ENCODE measurements around the gene JMJD6. TPM values are rescaled to one million over a fixed set of nuclear protein-coding genes. Genes with fewer than 3 reads are reported as not detected.
A peak's percentile ranks its signal among the peaks of the same experiment; 100 is the strongest.

The JMJD6 gene
- total RNA-seq, 1 donor from 2014 or later = 29.6 TPM

GRCh38 chr17:76718516-76718915 lies 7.9 kb downstream of the JMJD6 start:
- H3K4me1 ChIP-seq = peaks cover 39% of the 10 kb centered on the region
- no peak overlapping the region for H3K27ac ChIP-seq
- H3K36me3 ChIP-seq = peaks cover 96% of the 10 kb centered on the region
- DNase-seq (no peak), ATAC-seq (no peak)
- no peaks in the 10 kb centered on the region for H3K27me3 ChIP-seq (ENCODE audit: low read depth)
- no peaks in the 10 kb centered on the region for H3K9me3 ChIP-seq
- H3K4me3 ChIP-seq = no peak overlapping the region
- TF ChIP-seq CTCF (IDR thresholded peaks at IDR 0.05) = no peak
- intact Hi-C loops (cut with DNase I) = no loop called here

- peaks cover 33% of the 10 kb centered on the region for H3K4me1 ChIP-seq
- H3K27me3 ChIP-seq (ENCODE audit: low read depth) = no peaks in the 10 kb centered on the region
- H3K27ac ChIP-seq = peak overlapping the region; percentile 77
- peak; percentile 3 to 33 for ATAC-seq
- DNase-seq = no peak
- intact Hi-C loops (cut with DNase I) = no loop called here
- peaks cover 87% of the 10 kb centered on the region for H3K36me3 ChIP-seq
- H3K9me3 ChIP-seq = no peaks in the 10 kb centered on the region
- no peak for TF ChIP-seq CTCF (IDR thresholded peaks at IDR 0.05)
- H3K4me3 ChIP-seq = no peak overlapping the region
Observed at GRCh38 chr17:76716839-76717215, 9.6 kb downstream of the JMJD6 start.

- Histone ChIP-seq H3K9me3 (no peaks in the 10 kb centered on the region), H3K4me1 (peaks cover 38% of the 10 kb centered on the region), H3K27me3 (ENCODE audit: low read depth) (no peaks in the 10 kb centered on the region), H3K36me3 (peaks cover 82% of the 10 kb centered on the region), H3K4me3 (no peak overlapping the region), H3K27ac (peak overlapping the region; percentile 77)
- intact Hi-C loops (cut with DNase I) = no loop called here
- ATAC-seq = peak; percentile 73 to 91
- TF ChIP-seq CTCF (IDR thresholded peaks at IDR 0.05) = no peak
- DNase-seq = peak; percentile 73
Observed at GRCh38 chr17:76716146-76716838, 10.1 kb downstream of the JMJD6 start.

GRCh38 chr17:76715496-76715830 lies 10.9 kb downstream of the JMJD6 start:
- no peaks in the 10 kb centered on the region for H3K9me3 ChIP-seq
- intact Hi-C loops (cut with DNase I) = no loop called here
- TF ChIP-seq CTCF (IDR thresholded peaks at IDR 0.05) = no peak
- H3K27me3 ChIP-seq (ENCODE audit: low read depth) = no peaks in the 10 kb centered on the region
- DNase-seq (no peak), ATAC-seq (no peak)
- peaks cover 42% of the 10 kb centered on the region for H3K4me1 ChIP-seq
- H3K4me3 ChIP-seq = no peak overlapping the region
- H3K36me3 ChIP-seq = peaks cover 74% of the 10 kb centered on the region
- H3K27ac ChIP-seq = peak overlapping the region; percentile 69

GRCh38 chr17:76714822-76715495 lies 11.4 kb downstream of the JMJD6 start:
- H3K4me1 ChIP-seq = peaks cover 42% of the 10 kb centered on the region
- peak; percentile 73 for DNase-seq
- H3K9me3 ChIP-seq = no peaks in the 10 kb centered on the region
- peak overlapping the region; percentile 69 for H3K27ac ChIP-seq
- peaks cover 69% of the 10 kb centered on the region for H3K36me3 ChIP-seq
- ATAC-seq = peak; percentile 25 to 34
- TF ChIP-seq CTCF (IDR thresholded peaks at IDR 0.05) = peak; percentile 82
- H3K4me3 ChIP-seq = no peak overlapping the region
- intact Hi-C loops (cut with DNase I) = no loop called here
- no peaks in the 10 kb centered on the region for H3K27me3 ChIP-seq (ENCODE audit: low read depth)
